ENCODE results near the gene SLC35F4. TPM values are rescaled to one million over a fixed set of nuclear protein-coding genes. Genes with fewer than 3 reads are reported as not detected.
"Not testable (repeated sequence)": the region's sequence is repeated elsewhere in the genome, so short reads cannot be mapped to it uniquely, and the experiment has no call there.

The SLC35F4 gene
- polyA plus RNA-seq, 1 donor (not counting 4 experiments of a cell fraction or from before 2014, with no cell fraction given): not detected

DNA sequence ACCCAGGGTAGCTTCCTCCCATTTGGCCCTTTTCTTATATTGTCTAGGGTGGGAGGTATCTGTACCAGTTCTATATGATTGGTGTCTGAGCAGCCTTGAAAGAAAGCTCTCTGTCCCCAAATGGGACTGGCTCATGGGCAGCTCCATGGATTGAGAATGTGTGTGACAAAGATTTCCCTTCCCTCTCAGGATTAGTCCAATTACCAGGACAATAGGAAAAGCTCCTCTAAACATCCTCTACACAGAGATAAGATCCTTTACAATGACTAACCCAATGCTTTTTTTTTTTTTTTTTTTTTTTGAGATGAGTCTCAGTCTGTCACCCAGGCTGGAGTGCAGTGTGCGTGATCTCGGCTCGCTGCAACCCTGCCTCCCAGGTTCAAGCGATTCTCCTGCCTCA lies 112.1 kb downstream of the SLC35F4 start:
- no peak overlapping the region for H3K4me2 ChIP-seq (ENCODE audit: control insufficient read depth, extremely low read depth, insufficient read depth, low read depth, low read length)
- dilution Hi-C loops (cut with MboI; ENCODE audit: extremely low pct_ligation_motif_present, low sequenced_read_pairs): no loop called here
- no peak for FAIRE-seq

DNA sequence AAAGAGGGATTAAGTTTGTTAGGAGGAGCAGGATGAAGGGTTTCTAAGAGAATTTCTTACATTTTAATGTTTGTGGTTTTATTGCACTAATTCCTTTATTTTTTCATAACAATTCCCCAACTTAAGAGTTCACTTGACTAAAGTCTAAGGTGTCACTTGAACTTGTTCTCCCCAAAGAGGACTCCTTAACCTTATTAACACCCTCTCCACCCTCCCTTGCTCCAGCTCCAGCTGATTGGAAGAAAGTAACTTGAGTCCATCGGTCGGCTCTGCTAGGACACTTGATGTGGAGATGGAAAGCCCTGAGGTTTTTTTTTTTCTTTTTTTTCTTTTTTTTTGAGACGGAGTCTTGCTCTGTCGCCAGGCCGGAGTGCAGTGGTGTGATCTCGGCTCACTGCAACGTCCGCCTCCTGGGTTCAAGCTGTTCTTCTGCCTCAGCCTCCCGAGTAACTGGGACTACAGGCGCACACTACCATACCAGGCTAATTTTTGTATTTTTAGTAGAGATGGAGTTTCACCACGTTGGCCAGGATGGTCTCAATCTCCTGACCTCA lies 113.7 kb downstream of the SLC35F4 start:
- H3K79me2 ChIP-seq (ENCODE audit: control insufficient read depth, insufficient read depth, low read length); H2AFZ ChIP-seq (ENCODE audit: control insufficient read depth, low read length); H3K27ac ChIP-seq (ENCODE audit: control insufficient read depth, insufficient read depth, low read length); H3K9me1 ChIP-seq (ENCODE audit: control insufficient read depth, extremely low read depth, insufficient read depth, low read length); H3K27me3 ChIP-seq (ENCODE audit: control insufficient read depth, extremely low read depth, insufficient read depth, low read length); H3K4me3 ChIP-seq (ENCODE audit: control insufficient read depth in 2 of 3, extremely low read depth in 1 of 3, insufficient read depth in 2 of 3, low read depth in 1 of 3, low read length in 3 of 3); dilution Hi-C loops (cut with MboI; ENCODE audit: extremely low pct_ligation_motif_present, low sequenced_read_pairs); H3K36me3 ChIP-seq (ENCODE audit: control insufficient read depth in 2 of 2, extremely low read depth in 1 of 2, insufficient read depth in 2 of 2, low read length in 2 of 2); H3K9me3 ChIP-seq (ENCODE audit: control insufficient read depth, low read depth, low read length); H3K9ac ChIP-seq (ENCODE audit: control insufficient read depth, extremely low read depth, insufficient read depth, low read length); FAIRE-seq; DNase-seq (ENCODE audit: low read depth, low spot score); H4K20me1 ChIP-seq (ENCODE audit: control insufficient read depth, extremely low read depth, insufficient read depth, low read length); H3K4me2 ChIP-seq (ENCODE audit: control insufficient read depth, extremely low read depth, insufficient read depth, low read depth, low read length): not testable (repeated sequence)
- H3K4me1 ChIP-seq (ENCODE audit: control insufficient read depth, extremely low read depth, insufficient read depth, low read length): peaks cover 11% of the 10 kb centered on the region

More for the DNA sequence above, 112.1 kb downstream of the SLC35F4 start:
- TF ChIP-seq, protein P1, sequence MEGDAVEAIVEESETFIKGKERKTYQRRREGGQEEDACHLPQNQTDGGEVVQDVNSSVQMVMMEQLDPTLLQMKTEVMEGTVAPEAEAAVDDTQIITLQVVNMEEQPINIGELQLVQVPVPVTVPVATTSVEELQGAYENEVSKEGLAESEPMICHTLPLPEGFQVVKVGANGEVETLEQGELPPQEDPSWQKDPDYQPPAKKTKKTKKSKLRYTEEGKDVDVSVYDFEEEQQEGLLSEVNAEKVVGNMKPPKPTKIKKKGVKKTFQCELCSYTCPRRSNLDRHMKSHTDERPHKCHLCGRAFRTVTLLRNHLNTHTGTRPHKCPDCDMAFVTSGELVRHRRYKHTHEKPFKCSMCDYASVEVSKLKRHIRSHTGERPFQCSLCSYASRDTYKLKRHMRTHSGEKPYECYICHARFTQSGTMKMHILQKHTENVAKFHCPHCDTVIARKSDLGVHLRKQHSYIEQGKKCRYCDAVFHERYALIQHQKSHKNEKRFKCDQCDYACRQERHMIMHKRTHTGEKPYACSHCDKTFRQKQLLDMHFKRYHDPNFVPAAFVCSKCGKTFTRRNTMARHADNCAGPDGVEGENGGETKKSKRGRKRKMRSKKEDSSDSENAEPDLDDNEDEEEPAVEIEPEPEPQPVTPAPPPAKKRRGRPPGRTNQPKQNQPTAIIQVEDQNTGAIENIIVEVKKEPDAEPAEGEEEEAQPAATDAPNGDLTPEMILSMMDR (optimal IDR thresholded peaks at IDR 0.05 in 1 of 3, IDR thresholded peaks at IDR 0.05 in 1 of 3, conservative IDR thresholded peaks at IDR 0.05 in 1 of 3; ENCODE audit: extremely low read depth in 1 of 3, insufficient read depth in 2 of 3, low read length in 3 of 3): no peak
- TF ChIP-seq EZH2 (IDR thresholded peaks at IDR 0.05; ENCODE audit: low read length): no peak
- Histone ChIP-seq H4K20me1 (ENCODE audit: control insufficient read depth, extremely low read depth, insufficient read depth, low read length) (no peaks in the 10 kb centered on the region), H2AFZ (ENCODE audit: control insufficient read depth, low read length) (no peak overlapping the region), H3K4me3 (ENCODE audit: control insufficient read depth in 2 of 3, extremely low read depth in 1 of 3, insufficient read depth in 2 of 3, low read depth in 1 of 3, low read length in 3 of 3) (no peak overlapping the region), H3K27ac (ENCODE audit: control insufficient read depth, insufficient read depth, low read length) (no peak overlapping the region), H3K36me3 (ENCODE audit: control insufficient read depth in 2 of 2, extremely low read depth in 1 of 2, insufficient read depth in 2 of 2, low read length in 2 of 2) (no peaks in the 10 kb centered on the region), H3K27me3 (ENCODE audit: control insufficient read depth, extremely low read depth, insufficient read depth, low read length) (no peaks in the 10 kb centered on the region), H3K9ac (ENCODE audit: control insufficient read depth, extremely low read depth, insufficient read depth, low read length) (no peak overlapping the region), H3K79me2 (ENCODE audit: control insufficient read depth, insufficient read depth, low read length) (no peaks in the 10 kb centered on the region), H3K9me1 (ENCODE audit: control insufficient read depth, extremely low read depth, insufficient read depth, low read length) (no peaks in the 10 kb centered on the region), H3K9me3 (ENCODE audit: control insufficient read depth, low read depth, low read length) (no peaks in the 10 kb centered on the region), H3K4me1 (ENCODE audit: control insufficient read depth, extremely low read depth, insufficient read depth, low read length) (peaks cover 7% of the 10 kb centered on the region)
- DNase-seq (ENCODE audit: low read depth, low spot score): no peak

DNA sequence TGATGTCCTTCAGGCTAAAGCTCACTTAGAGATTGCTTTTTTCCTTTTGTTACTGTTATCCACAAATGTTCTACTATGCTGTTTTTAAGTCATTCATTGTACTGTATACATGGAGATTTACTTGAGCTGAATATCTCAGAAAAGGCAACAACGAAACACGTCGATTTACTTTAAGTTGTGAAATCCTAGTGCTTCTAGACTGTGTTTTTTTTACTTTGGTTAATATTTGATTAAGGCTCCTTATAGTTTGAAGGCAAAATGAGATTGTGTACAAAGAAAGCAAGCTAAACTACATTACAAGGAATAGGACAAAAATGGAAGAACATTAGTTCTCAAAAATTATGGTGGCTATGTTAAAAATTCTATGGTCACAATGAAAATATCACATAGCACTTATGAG lies 114.5 kb downstream of the SLC35F4 start:
- TF ChIP-seq, protein P1 (optimal IDR thresholded peaks at IDR 0.05 in 1 of 3, IDR thresholded peaks at IDR 0.05 in 1 of 3, conservative IDR thresholded peaks at IDR 0.05 in 1 of 3; ENCODE audit: extremely low read depth in 1 of 3, insufficient read depth in 2 of 3, low read length in 3 of 3): no peak
- TF ChIP-seq EZH2 (IDR thresholded peaks at IDR 0.05; ENCODE audit: low read length): no peak
- Histone ChIP-seq H3K4me1 (ENCODE audit: control insufficient read depth, extremely low read depth, insufficient read depth, low read length) (peaks cover 11% of the 10 kb centered on the region), H3K27ac (ENCODE audit: control insufficient read depth, insufficient read depth, low read length) (no peak overlapping the region), H3K27me3 (ENCODE audit: control insufficient read depth, extremely low read depth, insufficient read depth, low read length) (no peaks in the 10 kb centered on the region), H3K4me2 (ENCODE audit: control insufficient read depth, extremely low read depth, insufficient read depth, low read depth, low read length) (no peak overlapping the region), H3K4me3 (ENCODE audit: control insufficient read depth in 2 of 3, extremely low read depth in 1 of 3, insufficient read depth in 2 of 3, low read depth in 1 of 3, low read length in 3 of 3) (no peak overlapping the region), H3K36me3 (ENCODE audit: control insufficient read depth in 2 of 2, extremely low read depth in 1 of 2, insufficient read depth in 2 of 2, low read length in 2 of 2) (no peaks in the 10 kb centered on the region), H4K20me1 (ENCODE audit: control insufficient read depth, extremely low read depth, insufficient read depth, low read length) (no peaks in the 10 kb centered on the region), H3K9me3 (ENCODE audit: control insufficient read depth, low read depth, low read length) (no peaks in the 10 kb centered on the region), H3K9me1 (ENCODE audit: control insufficient read depth, extremely low read depth, insufficient read depth, low read length) (no peaks in the 10 kb centered on the region), H2AFZ (ENCODE audit: control insufficient read depth, low read length) (no peak overlapping the region), H3K79me2 (ENCODE audit: control insufficient read depth, insufficient read depth, low read length) (no peaks in the 10 kb centered on the region), H3K9ac (ENCODE audit: control insufficient read depth, extremely low read depth, insufficient read depth, low read length) (no peak overlapping the region)
- DNase-seq (ENCODE audit: low read depth, low spot score): no peak
- dilution Hi-C loops (cut with MboI; ENCODE audit: extremely low pct_ligation_motif_present, low sequenced_read_pairs): no loop called here
- no peak for FAIRE-seq
